ENCODE measurements around the gene SOX10. TPM values are rescaled to one million over a fixed set of nuclear protein-coding genes. Genes with fewer than 3 reads are reported as not detected.

Gene SOX10
- total and polyA plus RNA-seq, 2 of the 4 experiments (the other 2 are of a cell fraction), result not detected

DNA sequence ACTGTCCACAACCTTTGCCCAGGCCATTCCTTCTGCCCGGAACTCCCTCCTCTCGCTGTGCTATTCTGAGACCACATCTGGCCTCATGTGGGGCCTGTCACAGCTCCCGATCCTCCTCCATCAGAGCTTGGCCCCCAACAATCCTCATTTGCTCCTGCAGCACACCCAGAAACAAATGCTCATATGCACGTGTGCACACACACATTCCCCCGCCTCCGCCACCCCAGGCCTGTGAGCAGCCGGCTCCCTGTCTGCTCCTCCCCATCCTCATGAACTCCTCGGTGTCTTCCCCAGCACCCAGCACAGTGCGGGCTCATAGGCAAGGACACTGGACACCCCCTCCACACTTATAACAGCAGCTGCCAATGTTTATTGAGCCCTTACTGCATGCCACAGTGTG, 43.1 kb upstream of the SOX10 start:
- BruUV-seq (replicated peaks), result no TSS peak
- POLR2A ChIA-PET (ENCODE audit: unreplicated experiment), result no interaction called here
- Histone ChIP-seq H4K5ac (ENCODE audit: low read depth, low read length) (no peak overlapping the region), H4K91ac (ENCODE audit: insufficient read depth, low read depth, low read length) (no peak overlapping the region), H2AK9ac (replicated peaks; ENCODE audit: low read depth, low read length, poor library complexity) (peak overlapping the region; percentile 42), H3K4me3 (ENCODE audit: insufficient read depth, low read depth, low read length) (no peak overlapping the region), H3K9ac (ENCODE audit: low read depth, low read length) (no peak overlapping the region), H2AFZ (replicated peaks; ENCODE audit: low read length, poor library complexity) (no peak overlapping the region), H4K20me1 (ENCODE audit: insufficient read depth, low read length) (no peaks in the 10 kb centered on the region), H3K4me2 (ENCODE audit: low read depth, low read length) (no peak overlapping the region), H3K27me3 (ENCODE audit: control insufficient read depth, insufficient read depth, low read length) (peaks cover 27% of the 10 kb centered on the region), H2AK5ac (ENCODE audit: low read depth, low read length) (no peak overlapping the region), H2BK5ac (ENCODE audit: low read depth, low read length, poor library complexity, severe bottlenecking) (no peak overlapping the region), H4K8ac (ENCODE audit: low read depth in 2 of 2, low read length in 2 of 2) (no peak overlapping the region), H3K9me3 (ENCODE audit: control insufficient read depth, insufficient read depth, low read length) (no peaks in the 10 kb centered on the region), H3K23ac (ENCODE audit: low read depth, low read length) (no peak overlapping the region), H3K79me1 (ENCODE audit: low read depth in 1 of 2, low read length in 2 of 2) (no peaks in the 10 kb centered on the region), H2BK120ac (ENCODE audit: low read depth, low read length) (no peak overlapping the region), H3K4me1 (ENCODE audit: control insufficient read depth, insufficient read depth, low read length) (peaks cover 2% of the 10 kb centered on the region), H3K4ac (ENCODE audit: low read depth, low read length) (no peak overlapping the region), H3K14ac (replicated peaks; ENCODE audit: low read depth, low read length) (no peak overlapping the region), H3K36me3 (ENCODE audit: control insufficient read depth, insufficient read depth, low read length) (no peaks in the 10 kb centered on the region), H3K27ac (ENCODE audit: insufficient read depth, low read length) (no peak overlapping the region), H2BK15ac (ENCODE audit: low read depth, low read length) (no peak overlapping the region), H3K18ac (ENCODE audit: low read depth, low read length) (no peak overlapping the region), H2BK20ac (ENCODE audit: low read depth, low read length) (no peak overlapping the region), H3K9me1 (ENCODE audit: insufficient read depth, low read length) (peaks cover 8% of the 10 kb centered on the region), H3K56ac (ENCODE audit: extremely low read depth, insufficient read depth, low read length) (no peak overlapping the region)
- no peak for ATAC-seq (ENCODE audit: low read depth)
- CTCF ChIA-PET, result no interaction called here
- dilution Hi-C loops (cut with HindIII; ENCODE audit: low sequenced_read_pairs, unreplicated experiment) (no loop called here), intact Hi-C loops (cut with micrococcal nuclease) (no loop called here), in situ Hi-C loops (cut with MboI; ENCODE audit: low sequenced_read_pairs) (no loop called here)
- no peak for DNase-seq
- 84% methylated on average over 8 of the region's 9 CpGs; no CpG with 5 or more reads in 1 of the 2 experiments for WGBS, 2 experiments (ENCODE audit: extremely low coverage in 2 of 2, insufficient read length in 1 of 2)
- TF ChIP-seq SMC3 (IDR thresholded peaks at IDR 0.05; ENCODE audit: low read depth, low read length) (no peak), MAFK (IDR thresholded peaks at IDR 0.05; ENCODE audit: low read depth, low read length) (no peak), RCOR1 (IDR thresholded peaks at IDR 0.05; ENCODE audit: insufficient replicate concordance, low read length) (no peak), CEBPB (IDR thresholded peaks at IDR 0.05; ENCODE audit: low read depth, low read length) (no peak), MAZ (IDR thresholded peaks at IDR 0.05; ENCODE audit: borderline replicate concordance, low read depth, low read length) (no peak), CTCF (conservative IDR thresholded peaks at IDR 0.05; ENCODE audit: low read depth, low read length) (no peak), MXI1 (IDR thresholded peaks at IDR 0.05; ENCODE audit: borderline replicate concordance, low read depth, low read length) (no peak), RAD21 (IDR thresholded peaks at IDR 0.05; ENCODE audit: low read length) (no peak), BHLHE40 (IDR thresholded peaks at IDR 0.05; ENCODE audit: low read depth, low read length) (no peak), RFX5 (IDR thresholded peaks at IDR 0.05; ENCODE audit: low read depth, low read length) (no peak)
- TF ChIP-seq, protein P1, sequence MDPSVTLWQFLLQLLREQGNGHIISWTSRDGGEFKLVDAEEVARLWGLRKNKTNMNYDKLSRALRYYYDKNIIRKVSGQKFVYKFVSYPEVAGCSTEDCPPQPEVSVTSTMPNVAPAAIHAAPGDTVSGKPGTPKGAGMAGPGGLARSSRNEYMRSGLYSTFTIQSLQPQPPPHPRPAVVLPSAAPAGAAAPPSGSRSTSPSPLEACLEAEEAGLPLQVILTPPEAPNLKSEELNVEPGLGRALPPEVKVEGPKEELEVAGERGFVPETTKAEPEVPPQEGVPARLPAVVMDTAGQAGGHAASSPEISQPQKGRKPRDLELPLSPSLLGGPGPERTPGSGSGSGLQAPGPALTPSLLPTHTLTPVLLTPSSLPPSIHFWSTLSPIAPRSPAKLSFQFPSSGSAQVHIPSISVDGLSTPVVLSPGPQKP (IDR thresholded peaks at IDR 0.05; ENCODE audit: borderline replicate concordance, low read depth, low read length), result no peak
- TF ChIP-seq, protein P2, sequence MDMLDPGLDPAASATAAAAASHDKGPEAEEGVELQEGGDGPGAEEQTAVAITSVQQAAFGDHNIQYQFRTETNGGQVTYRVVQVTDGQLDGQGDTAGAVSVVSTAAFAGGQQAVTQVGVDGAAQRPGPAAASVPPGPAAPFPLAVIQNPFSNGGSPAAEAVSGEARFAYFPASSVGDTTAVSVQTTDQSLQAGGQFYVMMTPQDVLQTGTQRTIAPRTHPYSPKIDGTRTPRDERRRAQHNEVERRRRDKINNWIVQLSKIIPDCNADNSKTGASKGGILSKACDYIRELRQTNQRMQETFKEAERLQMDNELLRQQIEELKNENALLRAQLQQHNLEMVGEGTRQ (IDR thresholded peaks at IDR 0.05; ENCODE audit: low read depth, low read length), result no peak
